HG02884 (cell line): Measurements from ENCODE around the gene UBIAD1.
"Not testable (repeated sequence)": the region's sequence is repeated elsewhere in the genome, so short reads cannot be mapped to it uniquely, and the experiment has no call there.

ENCODE experiments used
- ATAC-seq: cut with Tn5 transposase; IDR thresholded peaks from one replicate; pipeline ENCODE4 v1.9.1; 2021; ENCODE audit warnings: mild to moderate bottlenecking, moderate library complexity; ENCODE audit not compliant: unreplicated experiment

Gene UBIAD1, protein sequence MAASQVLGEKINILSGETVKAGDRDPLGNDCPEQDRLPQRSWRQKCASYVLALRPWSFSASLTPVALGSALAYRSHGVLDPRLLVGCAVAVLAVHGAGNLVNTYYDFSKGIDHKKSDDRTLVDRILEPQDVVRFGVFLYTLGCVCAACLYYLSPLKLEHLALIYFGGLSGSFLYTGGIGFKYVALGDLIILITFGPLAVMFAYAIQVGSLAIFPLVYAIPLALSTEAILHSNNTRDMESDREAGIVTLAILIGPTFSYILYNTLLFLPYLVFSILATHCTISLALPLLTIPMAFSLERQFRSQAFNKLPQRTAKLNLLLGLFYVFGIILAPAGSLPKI

DNA sequence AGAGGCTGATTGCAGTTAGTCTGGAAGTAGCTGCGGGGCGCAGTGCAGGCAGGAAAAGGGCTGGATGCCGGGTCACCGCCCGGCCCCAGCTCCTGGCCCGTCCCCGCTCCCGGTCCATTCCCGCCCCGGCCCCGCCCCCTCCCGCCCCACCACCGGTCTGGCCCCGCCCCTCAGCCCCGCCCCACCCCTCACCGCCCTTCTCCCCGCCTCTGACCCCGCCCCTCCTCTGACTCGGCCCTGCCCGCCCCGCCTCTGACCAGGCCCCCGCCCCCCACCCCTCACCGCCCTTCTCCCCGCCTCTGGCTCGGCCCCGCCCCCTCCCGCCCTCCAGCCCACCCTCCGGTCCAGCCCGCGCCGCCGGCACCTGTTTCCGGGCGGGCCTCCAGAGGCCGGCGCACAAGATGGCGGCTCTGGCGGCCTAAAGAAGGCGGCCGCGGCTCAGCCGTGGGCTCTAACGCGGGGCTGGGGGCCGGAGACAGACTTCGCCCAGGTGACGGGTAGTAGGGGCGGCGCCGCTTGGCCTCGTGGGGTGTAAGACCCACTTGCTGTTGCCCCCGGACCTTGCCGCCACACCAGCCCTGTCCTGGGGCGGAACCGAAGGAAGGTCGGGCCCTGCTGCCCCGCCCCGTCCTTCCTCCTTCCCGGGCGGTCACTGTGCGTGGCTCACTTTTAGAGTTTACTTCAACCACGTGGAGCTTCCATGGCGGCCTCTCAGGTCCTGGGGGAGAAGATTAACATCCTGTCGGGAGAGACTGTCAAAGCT, at the start of gene UBIAD1:
Gene UBIAD1 (plus strand): TSS at position 367 of the 763 bp plus-strand sequence. CDS start 334 bp downstream, at position 701.
- ATAC-seq: peak; percentile 67

DNA sequence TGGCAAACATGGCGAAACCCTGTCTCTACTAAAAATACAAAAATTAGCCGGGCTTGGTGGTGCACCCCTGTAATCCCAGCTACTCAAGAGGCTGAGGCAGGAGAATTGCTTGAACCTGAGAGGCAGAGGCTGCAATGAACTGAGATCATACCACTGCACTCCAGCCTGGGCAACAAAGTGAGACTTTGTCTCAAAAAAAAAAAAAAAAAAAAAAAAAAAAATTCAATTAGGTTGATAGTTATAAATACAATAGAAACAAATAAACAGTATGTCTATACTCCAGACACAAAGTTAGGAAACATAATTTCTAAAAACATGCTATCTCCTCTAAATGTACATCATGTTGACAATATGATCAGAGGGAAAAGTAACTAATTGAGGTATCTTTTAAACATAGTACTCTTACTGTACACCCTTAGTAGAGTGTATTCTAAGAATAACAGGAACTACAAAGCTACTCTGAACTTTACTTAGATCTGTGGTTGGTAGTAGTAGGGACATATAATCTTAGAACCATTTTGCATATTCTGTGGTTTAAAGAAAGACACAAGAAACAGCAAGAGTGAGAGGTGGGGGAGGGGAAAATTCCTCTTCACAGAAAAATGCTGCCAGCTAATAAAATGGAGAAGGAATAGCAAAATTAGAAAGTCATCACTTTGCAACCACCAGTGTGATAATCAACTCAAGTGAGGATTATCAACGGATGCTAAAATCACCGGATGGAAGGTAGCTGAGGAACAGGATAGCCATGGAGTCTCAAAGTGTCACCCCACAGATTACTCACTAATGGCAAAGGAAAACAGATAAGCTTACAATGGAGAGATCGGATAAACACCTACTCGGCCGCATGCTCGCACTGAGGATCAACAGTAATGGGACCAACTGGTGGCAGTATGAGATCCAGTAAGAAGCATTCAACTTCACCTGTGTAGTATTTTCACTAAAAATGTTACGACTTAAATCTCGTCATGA, 45.6 kb upstream of the UBIAD1 start:
- peak; percentile 48 for ATAC-seq

DNA sequence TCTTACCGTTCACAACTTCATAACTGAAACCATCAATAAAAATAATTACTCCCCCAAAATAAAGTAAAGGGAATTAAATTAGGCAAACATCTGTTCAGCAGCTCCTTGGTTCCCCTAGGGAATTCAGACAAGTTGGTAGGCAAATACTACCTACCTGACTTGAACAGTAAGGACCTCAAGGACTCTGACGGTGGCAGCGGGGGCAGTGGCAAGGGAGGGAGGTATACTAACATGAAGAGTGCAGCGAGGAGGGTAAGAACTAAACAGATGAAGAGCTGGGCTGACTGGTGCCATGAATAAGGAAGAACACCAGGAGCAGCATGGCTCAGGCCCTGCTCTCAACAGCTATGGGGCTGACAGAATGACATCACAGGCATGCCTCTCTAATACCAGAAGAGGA, 43.8 kb upstream of the UBIAD1 start:
- no peak for ATAC-seq

DNA sequence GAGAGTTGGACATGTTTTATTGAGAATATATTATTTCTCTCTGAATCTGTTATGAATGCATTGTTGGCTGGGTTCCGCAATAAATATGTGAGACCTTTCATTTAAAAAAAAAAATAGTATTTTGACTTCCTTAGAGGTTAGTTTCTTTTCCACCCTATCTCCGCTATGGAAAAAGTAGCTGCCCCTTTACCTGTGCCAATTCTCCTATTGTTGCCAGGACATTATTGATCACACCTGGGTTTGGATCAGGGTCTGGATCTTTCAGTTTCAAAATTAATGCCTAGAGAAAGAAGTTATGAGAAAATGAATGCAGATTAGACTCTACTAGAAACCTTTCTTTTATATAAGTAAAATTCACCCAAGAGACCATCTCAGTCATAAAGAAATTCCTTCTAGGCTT, 39.8 kb upstream of the UBIAD1 start:
- no peak for ATAC-seq

DNA sequence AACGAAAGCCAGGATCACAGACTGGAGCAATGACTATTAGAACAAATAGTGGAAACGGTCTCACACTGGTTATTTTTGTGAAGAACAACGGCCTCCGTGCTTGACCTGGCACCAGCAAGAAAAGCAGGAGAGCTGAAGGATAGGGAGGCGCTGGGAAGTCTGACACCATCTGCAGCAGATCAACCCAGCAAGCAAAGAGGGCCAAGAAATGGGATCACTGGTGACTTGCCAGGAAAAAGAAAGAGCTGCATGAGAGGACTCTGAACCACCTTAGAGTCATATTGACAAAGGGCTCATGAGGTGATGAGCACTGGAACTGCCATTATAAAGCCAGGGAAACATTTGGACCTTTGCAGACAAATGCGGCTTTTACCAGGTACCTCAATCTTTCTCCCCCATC, 35.6 kb upstream of the UBIAD1 start:
- ATAC-seq: no peak

DNA sequence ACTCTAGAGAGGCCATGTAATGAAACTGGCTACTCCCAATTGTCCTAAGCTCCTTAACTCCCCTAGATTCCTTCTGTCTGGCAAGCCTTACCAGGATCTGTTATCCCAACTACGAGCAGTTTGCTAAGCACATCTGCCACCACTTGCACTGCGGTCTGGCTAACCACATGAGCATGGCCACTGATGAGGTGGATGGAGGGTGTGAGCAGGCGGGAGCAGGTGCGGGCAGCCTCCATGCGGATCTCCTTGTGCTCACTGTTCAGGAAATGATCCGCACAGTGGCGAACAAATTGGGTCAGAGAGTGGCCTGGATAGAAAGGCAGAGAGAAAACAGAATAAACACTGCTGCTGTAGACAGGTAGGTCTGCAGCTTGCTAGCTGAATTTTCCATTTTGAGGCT, 34.7 kb upstream of the UBIAD1 start:
- ATAC-seq: no peak

DNA sequence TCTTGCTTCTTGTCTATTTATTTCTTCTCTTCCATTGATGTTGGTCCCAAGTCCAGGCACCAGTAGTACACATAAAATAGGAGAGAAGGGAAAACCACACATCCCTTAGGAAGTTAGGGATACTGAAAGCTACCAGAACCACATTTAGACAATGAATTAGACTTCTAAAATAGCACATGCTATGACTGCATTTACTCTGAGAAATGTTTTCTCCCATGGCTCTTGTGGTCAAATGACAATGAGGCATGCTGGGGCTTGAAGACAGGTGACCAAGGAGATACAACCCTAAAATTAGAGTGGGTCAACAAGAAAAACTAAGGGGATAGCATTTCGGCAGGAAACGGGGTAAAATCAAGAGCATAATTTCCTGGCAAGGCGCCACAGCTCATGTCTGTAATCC, 27.8 kb upstream of the UBIAD1 start:
- ATAC-seq: no peak

DNA sequence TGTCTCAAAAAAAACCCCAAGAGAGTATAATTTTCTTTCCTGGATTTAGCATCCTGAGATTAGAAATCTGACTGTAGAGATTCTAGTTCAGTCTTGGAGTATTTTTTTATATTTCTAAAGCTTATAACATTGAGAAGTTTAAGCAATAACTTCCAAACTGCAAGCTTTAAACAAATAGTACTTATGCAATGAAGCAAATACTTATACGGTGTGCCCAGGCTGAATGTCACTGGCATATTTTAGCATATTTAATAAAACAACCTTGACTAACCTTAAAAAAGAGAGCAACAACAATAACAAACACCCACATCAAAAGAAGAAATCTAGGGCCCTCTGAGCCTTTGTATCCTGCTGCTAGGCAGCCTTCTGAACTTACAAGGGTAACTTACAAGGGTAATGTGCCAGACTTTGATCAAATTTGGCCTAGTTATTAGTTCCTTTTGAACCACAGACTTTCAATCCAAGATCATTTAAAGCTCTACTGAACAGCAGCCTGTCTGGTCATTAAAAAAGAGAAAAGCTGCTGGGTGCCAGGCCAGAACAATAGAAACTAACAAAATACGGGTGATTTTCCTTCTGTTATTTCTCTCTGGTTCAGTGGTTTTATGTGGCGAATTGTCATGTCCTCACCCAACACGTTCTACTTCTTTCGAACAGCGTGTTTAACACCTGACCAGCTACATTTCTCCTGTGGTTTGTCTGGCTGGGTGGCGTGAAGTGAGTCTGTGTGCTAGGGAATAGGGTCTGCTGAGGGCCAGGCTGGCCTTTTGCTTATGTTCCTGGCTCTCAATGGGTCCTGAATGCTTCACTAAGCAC, 26.9 kb upstream of the UBIAD1 start:
- no peak for ATAC-seq

DNA sequence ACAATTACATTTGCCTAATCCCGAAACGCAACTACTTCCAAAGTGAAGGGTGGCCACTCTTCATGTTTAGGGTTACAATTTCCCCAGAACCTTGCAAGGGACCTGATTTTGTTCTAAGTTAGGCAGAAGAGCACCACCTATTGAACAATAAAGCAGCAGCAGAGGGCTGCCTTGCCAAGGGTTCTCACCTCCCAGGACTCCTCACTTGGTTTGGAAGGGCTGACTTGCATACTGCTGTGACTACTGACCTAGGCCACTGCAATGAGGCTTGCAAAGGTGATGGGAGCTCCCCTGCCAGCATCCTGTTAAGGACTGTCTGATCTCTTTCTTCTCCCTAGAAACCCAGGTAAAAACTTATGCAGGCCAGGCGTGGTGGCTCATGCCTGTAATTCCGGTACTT, 24.8 kb upstream of the UBIAD1 start:
- no peak for ATAC-seq

DNA sequence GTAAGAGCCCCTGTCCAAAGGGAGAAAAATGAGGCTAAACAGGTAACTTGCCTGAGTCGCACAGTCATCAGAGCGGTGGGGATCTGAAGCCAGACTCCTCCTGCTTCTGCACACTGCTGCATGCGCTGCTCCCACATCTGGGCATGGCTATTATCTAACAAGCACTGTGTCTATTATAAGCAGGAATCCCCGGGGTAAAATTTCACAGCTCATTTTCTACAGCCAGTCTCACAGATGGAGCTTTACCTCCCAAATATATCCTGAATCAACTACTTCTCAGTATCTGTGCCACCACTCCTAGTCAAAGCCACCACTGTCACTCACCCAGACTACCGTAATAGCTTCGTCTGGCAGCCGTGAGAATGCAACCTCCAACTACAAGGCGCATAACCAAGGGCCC, 20.5 kb upstream of the UBIAD1 start:
- ATAC-seq: no peak

DNA sequence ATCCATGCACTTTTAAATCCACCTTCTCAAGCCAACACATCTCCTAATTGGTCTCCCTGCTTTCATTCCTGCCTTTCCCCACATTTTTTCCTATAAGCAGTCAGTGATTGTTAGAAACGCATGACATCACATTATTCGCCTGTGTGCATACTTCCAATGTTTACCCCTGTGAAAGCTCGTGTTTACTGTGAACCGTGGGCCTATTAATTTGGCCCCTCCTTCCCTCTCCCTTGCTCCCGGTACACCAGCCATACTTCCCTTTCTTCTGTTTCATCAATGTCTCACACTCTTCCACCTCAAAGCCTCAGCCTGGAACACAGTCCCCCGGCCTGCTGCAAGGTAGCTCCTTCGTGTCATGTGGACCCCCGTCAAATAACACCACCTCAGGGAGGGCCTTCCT, 19.8 kb upstream of the UBIAD1 start:
- no peak for ATAC-seq

DNA sequence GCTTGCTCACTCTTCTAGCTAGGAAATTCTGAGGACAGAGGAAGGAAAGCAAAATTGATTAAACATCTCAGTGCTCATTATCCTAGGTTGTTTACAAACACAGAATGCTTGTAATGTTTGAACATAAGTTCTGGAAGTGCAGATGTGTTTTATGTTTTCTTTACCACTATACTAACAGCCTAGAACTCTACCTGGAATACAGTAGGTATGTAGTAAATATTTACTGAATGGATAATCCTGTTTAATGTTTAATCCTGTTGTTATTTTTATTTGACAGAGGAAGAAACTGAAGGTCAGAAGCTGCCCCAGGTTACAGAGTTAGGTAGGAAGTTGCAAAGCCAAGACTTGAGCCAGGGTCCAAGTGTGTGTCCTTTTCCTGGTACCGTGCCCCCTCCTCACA, 16.7 kb upstream of the UBIAD1 start:
- no peak for ATAC-seq

DNA sequence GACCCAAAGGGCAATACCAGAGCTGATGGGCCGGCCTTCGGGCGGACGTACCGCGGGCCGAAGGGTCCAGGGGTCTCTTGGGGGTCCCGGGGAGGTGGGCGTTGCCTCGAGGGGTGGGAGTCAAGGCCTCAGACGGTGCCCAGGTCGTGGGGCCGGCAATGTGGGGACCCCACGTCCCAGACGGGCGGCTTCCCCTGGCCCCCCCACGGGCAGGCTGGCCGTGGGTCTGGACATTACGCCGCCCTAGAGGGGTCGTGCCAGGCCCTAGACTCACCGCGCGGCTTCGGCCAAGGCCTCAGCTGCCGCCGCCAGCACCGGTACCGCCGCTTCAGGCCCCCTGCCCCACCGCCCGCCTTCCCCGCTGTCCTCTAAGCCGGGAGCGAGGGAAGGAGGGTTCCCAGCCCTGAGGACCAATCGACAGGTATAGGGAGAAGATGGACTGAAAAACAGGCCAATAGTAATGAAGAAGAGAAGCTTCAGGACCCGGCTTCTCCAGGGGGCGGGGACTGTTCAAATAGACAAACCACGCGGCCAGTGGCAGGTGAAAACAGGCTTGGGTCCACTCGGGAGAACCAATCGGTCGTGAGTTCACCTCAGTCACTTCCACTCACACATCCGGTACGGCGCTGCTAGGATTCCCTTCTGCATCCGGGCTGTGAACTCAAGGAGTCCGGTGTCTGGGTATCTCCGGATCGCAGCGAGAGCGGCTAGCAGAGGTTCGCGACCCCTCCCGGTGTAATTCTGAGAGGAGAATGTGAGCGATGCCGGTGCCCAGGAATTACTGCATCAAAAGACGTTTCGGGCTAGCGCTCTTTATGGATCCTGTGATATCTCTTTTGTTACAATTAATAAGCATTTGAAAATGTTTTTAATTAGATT, 10.6 kb upstream of the UBIAD1 start, which contains the start of gene MTOR:
Gene MTOR (minus strand): TSS at position 381 of the 879 bp plus-strand sequence. CDS start 3,142 bp downstream, outside the sequence.
- ATAC-seq: peak; percentile 96

DNA sequence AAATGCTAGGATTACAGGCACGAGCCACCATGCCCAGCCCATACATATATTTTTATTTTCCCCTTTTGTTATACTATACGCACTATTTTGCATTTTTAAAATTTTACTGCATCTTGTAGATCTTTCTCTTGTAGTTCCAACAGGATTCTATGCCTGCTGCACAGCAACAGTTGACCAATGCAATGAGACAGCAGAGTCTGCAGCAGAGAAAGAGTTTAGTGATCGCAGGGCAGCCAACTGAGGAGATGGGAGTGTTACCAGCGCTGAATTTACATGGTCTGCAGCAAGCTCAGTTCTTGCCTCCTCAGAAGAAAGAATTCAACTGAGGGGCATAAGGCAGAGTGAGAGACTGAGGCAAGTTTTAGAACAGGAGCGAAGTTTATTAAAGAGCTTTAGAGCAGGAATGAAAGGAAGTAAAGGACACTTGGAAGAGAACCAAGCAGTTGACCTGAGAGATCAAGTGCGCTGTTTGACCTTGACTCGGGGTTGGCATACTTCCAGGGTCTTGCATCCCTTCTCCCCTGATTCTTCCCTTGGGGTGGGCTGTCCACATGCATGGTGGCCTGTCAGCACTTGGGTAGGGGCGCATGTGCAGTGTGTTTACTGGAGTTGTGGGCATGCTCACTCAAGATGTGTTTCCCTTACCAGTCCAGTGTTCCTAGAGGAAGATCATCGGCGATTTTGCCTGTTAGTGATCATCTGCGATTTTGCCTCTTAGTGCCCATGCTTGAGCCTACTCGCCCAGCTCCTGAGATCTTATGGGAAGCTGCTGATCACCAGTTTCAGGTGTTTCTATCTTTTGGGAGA, 6.5 kb upstream of the UBIAD1 start:
- ATAC-seq: no peak

DNA sequence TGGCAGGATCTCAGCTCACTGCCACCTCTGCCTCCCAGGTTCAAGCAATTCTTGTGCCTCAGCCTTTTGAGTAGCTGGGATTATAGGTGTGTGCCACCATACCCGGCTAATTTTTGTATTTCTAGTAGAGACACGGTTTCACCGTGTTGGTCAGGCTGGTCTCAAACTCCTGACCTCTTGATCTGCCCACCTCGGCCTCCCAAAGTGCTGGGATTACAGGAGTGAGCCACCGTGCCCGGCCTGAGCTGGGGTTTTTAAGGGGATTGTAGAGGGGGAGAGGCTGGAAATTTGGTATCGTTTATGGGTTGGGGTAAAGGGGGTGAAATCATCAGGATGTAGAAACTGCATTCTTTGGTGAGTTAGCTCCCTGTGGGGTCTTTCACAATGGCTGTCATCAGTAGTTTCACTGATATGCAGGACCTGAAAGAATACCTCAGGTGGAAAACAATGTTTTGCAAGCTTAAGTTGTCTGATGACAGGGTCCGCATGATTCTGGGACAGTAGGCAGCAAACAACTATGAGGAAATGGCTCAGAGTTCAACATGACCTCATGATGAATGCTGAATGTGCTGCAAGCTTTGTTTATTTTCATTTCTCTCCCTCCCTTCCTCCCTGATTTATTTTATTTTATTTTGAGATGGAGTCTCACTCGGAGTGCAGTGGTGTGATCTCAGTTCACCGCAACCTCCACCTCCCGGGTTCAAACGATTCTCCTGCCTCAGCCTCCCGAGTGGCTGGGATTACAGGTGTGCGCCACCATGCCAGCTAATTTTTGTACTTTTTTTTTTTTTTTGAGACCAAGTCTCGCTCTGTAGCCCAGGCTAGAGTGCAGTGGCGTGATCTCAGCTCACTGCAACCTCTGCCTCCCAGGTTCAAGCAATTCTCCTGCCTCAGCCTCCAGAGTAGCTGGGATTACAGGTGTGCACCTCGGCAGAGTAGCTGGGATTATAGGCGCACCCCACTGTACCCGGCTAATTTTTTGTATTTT, 5.4 kb upstream of the UBIAD1 start:
- not testable (repeated sequence) for ATAC-seq

DNA sequence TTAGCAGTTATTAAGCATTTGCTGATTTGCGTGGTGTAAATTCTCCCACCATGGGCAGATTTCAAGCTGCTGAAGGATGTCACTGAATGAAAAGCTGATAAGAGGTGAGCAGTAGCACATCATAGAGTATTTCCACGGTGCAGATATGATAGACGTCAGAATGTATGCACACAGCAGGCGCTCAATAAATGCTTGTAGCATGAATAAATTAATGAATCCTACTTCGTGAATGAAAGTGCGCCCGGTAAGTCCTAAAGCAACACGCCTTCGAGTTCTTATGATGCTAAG, 510 bp upstream of the UBIAD1 start:
- no peak for ATAC-seq

DNA sequence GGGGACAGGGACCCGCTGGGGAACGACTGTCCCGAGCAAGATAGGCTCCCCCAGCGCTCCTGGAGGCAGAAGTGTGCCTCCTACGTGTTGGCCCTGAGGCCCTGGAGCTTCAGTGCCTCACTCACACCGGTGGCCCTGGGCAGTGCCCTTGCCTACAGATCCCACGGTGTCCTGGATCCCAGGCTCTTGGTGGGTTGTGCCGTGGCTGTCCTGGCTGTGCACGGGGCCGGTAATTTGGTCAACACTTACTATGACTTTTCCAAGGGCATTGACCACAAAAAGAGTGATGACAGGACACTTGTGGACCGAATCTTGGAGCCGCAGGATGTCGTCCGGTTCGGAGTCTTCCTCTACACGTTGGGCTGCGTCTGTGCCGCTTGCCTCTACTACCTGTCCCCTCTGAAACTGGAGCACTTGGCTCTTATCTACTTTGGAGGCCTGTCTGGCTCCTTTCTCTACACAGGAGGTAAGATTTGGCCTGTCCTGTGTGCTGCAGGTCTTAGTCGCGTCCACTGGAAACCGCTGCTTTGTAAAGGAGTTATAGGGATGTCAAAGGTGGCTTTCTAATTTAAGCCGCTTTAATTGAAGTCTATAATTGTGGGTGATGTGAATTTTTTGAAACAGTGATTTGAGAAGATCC, 717 bp downstream of the UBIAD1 start:
- ATAC-seq: peak; percentile 31
